HG02588 (cell line): ENCODE measurements around the gene EP300.
A peak's percentile ranks its signal among the peaks of the same experiment; 100 is the strongest.
"Not testable (repeated sequence)": the region's sequence is repeated elsewhere in the genome, so short reads cannot be mapped to it uniquely, and the experiment has no call there.

Experiments
- ATAC-seq: cut with Tn5 transposase; IDR thresholded peaks from one replicate; pipeline ENCODE4 v1.9.1; 2021; ENCODE audit warnings: mild to moderate bottlenecking, moderate library complexity; ENCODE audit not compliant: unreplicated experiment

EP300 gene

GRCh38 chr22:41092023-41092817 lies at the start of gene EP300:
EP300 (plus strand) TSS chr22:41092592; CDS start chr22:41093005, 413 bp downstream.
- peak; percentile 40 for ATAC-seq

GRCh38 chr22:41043722-41044121 lies 48.7 kb upstream of the EP300 start:
- ATAC-seq, result no peak

GRCh38 chr22:41045575-41045974 lies 46.8 kb upstream of the EP300 start:
- not testable (repeated sequence) for ATAC-seq

- no peak for ATAC-seq
Measured at GRCh38 chr22:41047801-41048211, 44.6 kb upstream of the EP300 start.

- ATAC-seq, result not testable (repeated sequence)
Measured at GRCh38 chr22:41048345-41048744, 44.0 kb upstream of the EP300 start.

GRCh38 chr22:41048791-41049717 lies 43.3 kb upstream of the EP300 start:
- no peak for ATAC-seq

GRCh38 chr22:41049795-41050194 lies 42.6 kb upstream of the EP300 start:
- ATAC-seq, result not testable (repeated sequence)

GRCh38 chr22:41050883-41051282 lies 41.5 kb upstream of the EP300 start:
- ATAC-seq, result no peak

- ATAC-seq, result no peak
Measured at GRCh38 chr22:41052661-41053490, 39.5 kb upstream of the EP300 start.

GRCh38 chr22:41057076-41057475 lies 35.3 kb upstream of the EP300 start:
- ATAC-seq, result no peak

GRCh38 chr22:41062146-41062545 lies 30.2 kb upstream of the EP300 start:
- no peak for ATAC-seq

GRCh38 chr22:41064326-41064725 lies 28.1 kb upstream of the EP300 start:
- not testable (repeated sequence) for ATAC-seq

- not testable (repeated sequence) for ATAC-seq
Measured at GRCh38 chr22:41066341-41066740, 26.1 kb upstream of the EP300 start.

- not testable (repeated sequence) for ATAC-seq
Measured at GRCh38 chr22:41067968-41068367, 24.4 kb upstream of the EP300 start.

- no peak for ATAC-seq
Measured at GRCh38 chr22:41070665-41071331, 21.6 kb upstream of the EP300 start.

GRCh38 chr22:41074061-41074460 lies 18.3 kb upstream of the EP300 start:
- no peak for ATAC-seq

- ATAC-seq, result no peak
Measured at GRCh38 chr22:41074466-41074865, 17.9 kb upstream of the EP300 start.

- no peak for ATAC-seq
Measured at GRCh38 chr22:41074941-41075710, 17.3 kb upstream of the EP300 start.

- no peak for ATAC-seq
Measured at GRCh38 chr22:41075946-41076345, 16.4 kb upstream of the EP300 start.
